Cardiac fibroblast (primary cell): ENCODE measurements around the gene GRIK1.

Experiments
- DNase-seq, 2 donors: peaks; one replicate each; pipeline versions ENCODE4 v3.0.0 to v3.0.0-alpha.2; 2010; ENCODE audit warnings: low read depth in 2 of 2
- H3K4me3 ChIP-seq, 2 donors: replicated peaks in 1 of 2; 1 replicate in 1 of 2; 2 replicates in 1 of 2; pipeline ENCODE4 v1.5.1; 2011; ENCODE audit warnings: low read depth in 2 of 2, low read length in 2 of 2, mild to moderate bottlenecking in 2 of 2, moderate library complexity in 1 of 2
- TF ChIP-seq, protein P1 (sequence below): IDR thresholded peaks from one replicate; pipeline ENCODE4 v1.5.1; 2011; ENCODE audit warnings: low read depth, mild to moderate bottlenecking, low read length, inconsistent platforms

Gene GRIK1

DNA sequence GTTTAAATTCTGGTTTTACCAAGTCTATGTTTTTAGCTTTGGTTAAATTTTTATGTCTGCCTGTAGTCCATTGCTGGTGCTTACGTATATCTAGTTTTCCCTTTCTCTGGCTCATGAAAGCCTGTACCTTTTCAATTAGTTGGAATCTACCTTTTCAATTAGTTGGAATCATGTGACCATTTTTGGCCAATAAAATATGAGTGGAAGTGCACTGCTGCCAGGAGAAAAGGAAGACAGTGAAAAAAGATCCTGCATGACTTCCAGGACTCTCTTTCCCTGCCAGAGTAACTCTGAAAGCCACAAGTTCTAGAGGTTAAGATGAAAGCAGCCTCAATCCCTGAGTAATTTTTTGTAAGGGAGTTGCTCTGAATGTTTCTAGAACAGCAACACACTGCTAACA, 2.2 kb upstream of the GRIK1 start:
- DNase-seq = no peak
- TF ChIP-seq, protein P1, sequence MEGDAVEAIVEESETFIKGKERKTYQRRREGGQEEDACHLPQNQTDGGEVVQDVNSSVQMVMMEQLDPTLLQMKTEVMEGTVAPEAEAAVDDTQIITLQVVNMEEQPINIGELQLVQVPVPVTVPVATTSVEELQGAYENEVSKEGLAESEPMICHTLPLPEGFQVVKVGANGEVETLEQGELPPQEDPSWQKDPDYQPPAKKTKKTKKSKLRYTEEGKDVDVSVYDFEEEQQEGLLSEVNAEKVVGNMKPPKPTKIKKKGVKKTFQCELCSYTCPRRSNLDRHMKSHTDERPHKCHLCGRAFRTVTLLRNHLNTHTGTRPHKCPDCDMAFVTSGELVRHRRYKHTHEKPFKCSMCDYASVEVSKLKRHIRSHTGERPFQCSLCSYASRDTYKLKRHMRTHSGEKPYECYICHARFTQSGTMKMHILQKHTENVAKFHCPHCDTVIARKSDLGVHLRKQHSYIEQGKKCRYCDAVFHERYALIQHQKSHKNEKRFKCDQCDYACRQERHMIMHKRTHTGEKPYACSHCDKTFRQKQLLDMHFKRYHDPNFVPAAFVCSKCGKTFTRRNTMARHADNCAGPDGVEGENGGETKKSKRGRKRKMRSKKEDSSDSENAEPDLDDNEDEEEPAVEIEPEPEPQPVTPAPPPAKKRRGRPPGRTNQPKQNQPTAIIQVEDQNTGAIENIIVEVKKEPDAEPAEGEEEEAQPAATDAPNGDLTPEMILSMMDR = no peak
- no peak overlapping the region for H3K4me3 ChIP-seq

DNA sequence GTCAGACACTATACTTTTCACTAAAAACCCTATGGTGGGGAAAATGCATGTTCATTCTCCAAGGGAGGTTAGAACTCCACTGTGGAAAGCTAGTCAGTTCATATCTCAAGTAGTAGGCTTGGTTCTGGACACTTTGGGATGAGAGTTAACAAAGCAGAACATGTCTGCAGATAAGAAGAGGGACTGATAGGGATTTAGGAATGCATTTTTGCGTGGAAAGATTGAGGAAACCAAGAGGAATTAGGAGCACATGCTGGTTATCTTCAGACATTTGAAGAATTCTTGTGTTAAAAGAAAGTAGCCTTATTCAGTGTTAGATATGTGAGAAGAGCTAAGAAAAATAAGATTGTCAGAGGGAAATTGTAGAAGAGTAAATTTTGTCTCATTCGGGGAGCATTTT, 1.2 kb upstream of the GRIK1 start:
- no peak overlapping the region for H3K4me3 ChIP-seq
- TF ChIP-seq, protein P1 = no peak
- DNase-seq = no peak

DNA sequence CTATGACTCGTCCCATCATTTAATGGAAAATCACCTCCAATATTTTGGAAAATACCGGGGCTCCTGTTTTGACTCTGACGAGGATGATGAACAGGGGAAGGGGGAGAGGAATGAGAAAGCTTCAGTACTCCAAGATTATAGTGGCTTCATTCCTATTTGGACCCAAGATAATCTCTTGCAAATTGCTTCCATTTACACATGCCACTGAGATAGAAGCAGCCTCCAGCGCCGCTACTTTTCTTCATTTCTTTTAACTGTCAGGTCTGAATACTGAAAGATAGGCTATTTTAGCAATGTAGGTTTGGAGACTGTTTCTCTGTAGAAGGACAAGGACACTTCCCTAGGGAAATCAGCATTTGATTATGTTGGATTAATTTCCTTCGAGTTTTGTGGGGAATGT, 565 bp upstream of the GRIK1 start:
- TF ChIP-seq, protein P1 = no peak
- H3K4me3 ChIP-seq = no peak overlapping the region

DNA sequence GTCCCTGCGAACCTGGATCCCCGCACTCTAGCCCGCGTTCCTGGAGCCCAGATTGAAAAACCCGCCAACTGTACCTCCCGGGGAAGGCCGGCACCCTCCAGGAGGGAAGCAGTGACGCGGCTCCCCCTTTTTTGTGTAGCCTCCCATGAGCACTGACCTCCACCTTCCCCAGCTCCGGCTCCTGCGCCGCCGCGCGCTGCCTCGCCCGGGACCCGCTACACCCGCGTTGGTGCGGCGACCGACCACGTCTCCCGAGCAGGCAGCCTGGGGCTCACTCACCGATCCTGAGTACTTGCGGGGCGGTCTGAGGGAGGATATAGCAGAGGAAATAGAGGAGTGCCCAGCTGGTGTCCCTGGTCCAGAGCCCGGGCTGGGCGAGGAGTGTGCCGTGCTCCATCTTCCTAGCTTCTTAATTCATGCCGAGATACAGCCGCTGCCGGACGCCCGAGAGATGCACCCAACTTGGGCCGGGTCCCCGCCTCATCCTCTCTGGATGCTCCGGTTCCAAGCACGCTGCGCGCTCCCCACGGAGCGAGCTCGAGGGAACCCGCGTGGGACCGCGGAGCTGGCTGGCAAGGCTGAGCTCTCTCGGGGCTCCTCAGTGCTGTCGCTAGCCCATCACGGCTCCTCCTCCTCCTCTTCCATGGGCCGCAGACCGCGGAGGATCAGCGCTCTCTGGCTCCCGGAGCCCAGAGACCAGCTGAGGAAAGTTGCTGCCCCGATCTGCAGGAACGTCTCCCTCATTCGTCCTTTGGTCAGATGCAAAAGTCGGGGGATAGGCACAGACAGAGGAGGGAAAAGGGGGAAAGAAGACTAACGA, 482 bp downstream of the GRIK1 start:
- DNase-seq = peak in 1 of 2 donors; percentile 13
- peak overlapping the region; percentile 2 to 20 for H3K4me3 ChIP-seq
- TF ChIP-seq, protein P1 = no peak

More for the DNA sequence above, 565 bp upstream of the GRIK1 start:
- no peak for DNase-seq

DNA sequence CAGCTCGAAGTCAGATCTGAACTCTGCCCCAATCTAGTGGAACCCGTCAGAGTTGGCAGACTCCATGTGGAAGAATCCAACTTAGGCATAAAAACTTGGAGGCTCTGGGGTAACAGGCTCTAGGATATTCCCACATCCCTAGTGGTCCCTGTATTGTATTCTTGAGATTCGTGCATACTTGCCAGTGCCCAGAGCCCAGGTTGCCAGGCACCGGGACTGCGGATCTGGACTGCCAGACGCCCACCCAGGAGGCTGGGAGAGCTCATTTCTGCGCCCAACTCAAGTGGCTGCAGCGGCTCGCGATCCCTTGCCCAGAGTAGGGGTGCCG, 1.1 kb downstream of the GRIK1 start:
- no peak for DNase-seq
- H3K4me3 ChIP-seq = no peak overlapping the region
- TF ChIP-seq, protein P1 = no peak

DNA sequence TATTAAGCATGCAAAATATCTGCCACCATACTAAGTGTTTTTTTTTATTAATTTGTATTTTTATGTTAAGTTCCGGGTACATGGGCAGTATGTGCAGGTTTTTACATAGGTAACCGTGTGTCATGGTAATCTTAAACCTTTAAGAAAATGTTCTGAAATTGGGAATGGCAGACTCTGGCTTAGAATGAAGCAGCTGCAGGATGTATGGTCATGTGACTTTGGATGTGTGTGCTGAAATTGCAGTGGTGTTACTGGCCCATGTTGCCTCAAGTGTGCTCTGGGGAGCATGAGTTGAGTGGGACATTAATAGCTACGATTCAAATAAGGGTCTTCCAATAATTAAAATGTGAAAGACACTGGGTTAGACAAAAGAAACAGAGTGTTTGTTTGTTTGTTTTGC, 6.7 kb downstream of the GRIK1 start:
- H3K4me3 ChIP-seq = no peak overlapping the region
- TF ChIP-seq, protein P1 = no peak
- no peak for DNase-seq

DNA sequence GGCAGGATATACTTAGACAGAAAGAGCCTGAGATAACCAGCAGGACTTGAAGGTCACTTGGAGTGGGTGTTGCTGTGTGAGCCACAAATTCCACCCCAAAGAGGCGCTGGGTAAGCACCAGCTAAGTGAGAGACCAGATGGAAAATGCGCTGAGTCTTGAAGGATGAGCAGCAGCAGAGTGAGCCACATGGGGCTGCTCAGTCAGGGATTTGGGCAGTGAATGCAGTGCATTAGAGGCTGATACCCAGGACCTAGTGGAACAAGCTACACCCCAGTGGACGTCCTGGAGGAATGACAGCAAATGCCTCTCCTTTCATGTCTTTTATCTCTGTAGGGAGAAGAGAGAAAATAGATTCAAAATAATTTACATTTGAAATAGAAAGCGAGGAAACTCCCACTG, 11.3 kb downstream of the GRIK1 start:
- TF ChIP-seq, protein P1 = no peak
- no peak overlapping the region for H3K4me3 ChIP-seq
- no peak for DNase-seq
